HG02763 (cell line): Measurements from ENCODE around the gene ACOX2.

Experiments used
- ATAC-seq: cut with Tn5 transposase; IDR thresholded peaks from one replicate; pipeline ENCODE4 v1.9.1; 2021; ENCODE audit warnings: mild to moderate bottlenecking, moderate library complexity; ENCODE audit not compliant: unreplicated experiment

ACOX2 gene

DNA sequence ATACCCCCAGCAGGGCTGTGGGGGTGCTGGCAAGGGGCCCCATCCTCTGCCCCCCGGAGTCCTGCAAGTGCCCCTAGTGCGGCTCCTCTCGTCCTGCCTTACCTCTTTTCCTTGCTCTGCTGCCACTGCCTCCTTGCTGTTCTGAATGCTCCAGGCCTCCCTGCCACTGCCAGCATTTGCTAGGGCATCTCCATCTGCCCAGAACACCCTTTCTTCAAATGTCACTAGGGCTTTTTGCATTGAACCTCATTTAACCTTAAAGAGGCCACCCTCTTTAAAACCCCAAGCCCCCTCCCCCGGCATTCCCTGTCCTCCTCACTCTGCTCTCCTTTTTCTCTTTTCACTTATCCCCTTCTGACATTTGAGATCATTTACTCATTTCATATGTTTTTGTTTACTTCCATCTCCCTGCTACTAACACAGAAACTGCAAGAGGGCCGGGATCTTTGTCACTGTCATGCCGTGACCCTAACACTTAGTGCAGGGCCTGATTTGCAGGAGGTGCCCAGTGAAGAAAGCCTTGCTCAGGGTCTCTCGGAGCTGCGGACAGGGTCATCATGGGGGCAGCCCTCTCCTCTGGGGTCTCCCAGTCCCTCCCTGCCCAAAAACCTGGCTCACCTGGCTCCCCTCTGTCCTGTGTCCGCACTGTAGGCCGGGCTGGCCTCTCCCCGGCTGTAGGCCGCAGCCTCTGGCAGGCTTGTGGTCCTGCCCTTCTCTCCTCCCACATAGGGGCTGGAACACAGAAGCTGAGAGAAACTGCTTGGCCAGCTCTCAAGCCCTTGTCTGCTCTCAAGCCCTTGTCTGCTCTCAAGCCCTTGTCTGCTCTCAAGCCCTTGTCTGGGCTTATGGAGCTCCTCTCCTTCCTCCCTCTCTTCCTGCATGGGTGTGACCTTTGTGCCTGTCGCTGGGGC is at the start of gene ACOX2:
ACOX2 (minus strand) TSS at position 690 of the 911 bp plus-strand sequence. CDS start 2,084 bp downstream, outside the sequence.
- ATAC-seq, result no peak

GRCh38 chr3:58585994-58586393 is 49.0 kb upstream of the ACOX2 start:
- ATAC-seq, result no peak

DNA sequence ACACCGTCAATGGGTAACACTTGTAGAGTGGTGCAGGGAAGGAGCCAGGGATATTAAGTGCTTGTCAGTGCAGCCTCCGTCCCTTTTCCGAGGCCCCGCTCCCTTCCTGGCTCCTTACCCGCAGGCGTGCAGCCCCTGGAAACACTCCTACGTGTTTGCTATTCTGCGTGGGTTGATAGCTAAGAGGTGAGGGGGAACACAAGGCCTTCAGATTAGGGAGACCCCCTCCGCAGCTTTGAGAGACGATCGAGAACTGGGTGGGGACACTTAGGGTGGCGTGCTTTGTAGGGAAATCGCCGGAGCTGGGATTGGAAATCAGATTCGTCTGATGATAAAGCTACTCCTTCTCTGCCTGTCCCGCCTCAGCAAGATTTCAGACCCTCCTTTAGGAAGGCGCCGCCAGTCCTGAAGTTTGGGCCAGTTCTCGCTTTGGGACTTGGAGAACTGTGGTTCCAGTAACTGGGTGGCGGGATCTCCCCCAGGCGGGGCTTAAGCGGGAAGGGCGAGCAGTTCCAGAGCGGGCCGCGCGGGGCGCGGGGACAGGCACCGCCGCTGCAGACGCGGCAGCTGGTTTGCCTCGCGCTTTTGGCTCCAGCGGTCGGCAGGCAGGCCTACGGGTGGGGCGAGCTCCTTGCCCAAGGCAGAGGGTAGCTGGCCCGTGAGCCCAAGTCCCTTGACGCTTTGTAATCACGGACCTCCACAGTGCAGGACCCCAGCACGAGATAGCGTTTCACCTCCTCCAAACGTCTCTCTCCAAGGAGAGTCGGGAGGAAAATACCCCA is 48.2 kb upstream of the ACOX2 start:
- peak; percentile 89 for ATAC-seq

DNA sequence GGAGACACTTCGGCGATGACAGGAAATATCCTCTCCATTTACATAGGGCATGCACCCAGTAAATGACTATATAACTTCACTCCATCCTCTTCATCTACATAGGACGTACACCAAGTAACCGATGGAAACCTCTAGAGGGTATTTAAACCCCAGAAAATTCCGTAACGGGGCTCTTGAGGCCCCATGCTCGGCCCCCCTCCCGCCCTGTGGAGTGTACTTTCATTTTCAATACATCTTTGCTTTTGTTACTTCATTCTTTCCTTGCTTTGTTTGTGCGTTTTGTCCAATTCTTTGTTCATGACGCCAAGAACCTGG is 47.7 kb upstream of the ACOX2 start:
- no peak for ATAC-seq

DNA sequence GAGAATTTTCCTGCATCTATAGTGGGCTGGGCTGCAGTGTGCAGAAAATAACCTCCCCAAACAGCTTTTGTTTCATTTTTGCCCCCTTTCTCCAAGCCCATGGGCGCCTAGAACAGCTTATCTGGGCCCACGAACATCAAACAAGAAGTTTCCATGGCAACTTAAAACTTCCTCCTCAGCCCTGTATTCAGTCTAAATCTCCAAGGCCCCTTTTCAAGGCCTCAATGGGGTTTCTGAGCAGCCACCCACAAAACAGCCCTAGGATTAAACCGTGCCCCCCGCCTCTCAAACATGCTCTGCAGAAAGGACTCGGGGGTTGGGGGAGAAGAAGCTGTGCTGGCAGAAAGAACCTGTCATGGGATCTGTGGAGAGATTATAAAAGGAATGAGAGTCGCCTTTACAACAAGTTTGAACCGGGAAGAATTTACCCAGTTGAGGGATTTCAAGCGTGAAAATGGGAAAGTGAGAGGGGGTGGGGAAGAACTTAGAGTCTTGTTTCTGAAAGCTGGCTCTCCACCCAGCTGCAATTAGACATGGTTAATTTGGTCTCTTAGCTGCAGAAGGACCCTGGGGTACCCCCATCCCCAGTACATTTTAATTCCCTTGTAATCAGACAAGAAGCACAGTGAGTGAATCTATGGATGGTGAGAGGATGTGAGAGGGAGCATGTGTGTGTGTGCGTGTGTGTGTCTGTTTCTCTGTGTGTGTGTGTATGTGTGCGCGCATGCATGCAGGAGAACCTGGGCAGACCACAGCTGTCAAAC is 44.5 kb upstream of the ACOX2 start:
- ATAC-seq, result no peak

- no peak for ATAC-seq
These were observed 43.9 kb upstream of the ACOX2 start for GRCh38 chr3:58580826-58581327.

GRCh38 chr3:58578873-58579272 is 41.9 kb upstream of the ACOX2 start:
- ATAC-seq, result no peak

GRCh38 chr3:58577269-58577821 is 40.4 kb upstream of the ACOX2 start, which contains the start of gene FAM107A:
Gene FAM107A (minus strand): TSS chr3:58577391. CDS start chr3:58569860, 7,531 bp downstream.
- no peak for ATAC-seq

DNA sequence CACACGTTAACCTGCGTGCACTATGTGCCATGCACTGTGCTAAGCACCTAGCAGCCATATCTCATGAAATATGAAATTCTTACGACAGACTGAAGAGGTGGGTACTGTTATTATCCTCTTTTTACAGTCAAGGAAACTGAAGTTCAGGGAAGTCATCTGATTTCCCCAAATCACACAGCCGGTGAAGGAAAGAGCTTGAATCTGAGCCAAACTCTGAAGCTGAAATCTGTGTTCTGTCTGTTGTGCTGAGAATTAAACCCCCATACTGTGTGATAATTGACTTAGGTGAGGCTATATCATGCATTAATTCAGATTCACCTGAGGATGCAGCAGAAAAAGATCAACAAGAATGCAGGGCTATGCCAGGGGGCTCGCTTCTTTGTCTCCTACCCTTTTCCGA is 39.7 kb upstream of the ACOX2 start:
- no peak for ATAC-seq

DNA sequence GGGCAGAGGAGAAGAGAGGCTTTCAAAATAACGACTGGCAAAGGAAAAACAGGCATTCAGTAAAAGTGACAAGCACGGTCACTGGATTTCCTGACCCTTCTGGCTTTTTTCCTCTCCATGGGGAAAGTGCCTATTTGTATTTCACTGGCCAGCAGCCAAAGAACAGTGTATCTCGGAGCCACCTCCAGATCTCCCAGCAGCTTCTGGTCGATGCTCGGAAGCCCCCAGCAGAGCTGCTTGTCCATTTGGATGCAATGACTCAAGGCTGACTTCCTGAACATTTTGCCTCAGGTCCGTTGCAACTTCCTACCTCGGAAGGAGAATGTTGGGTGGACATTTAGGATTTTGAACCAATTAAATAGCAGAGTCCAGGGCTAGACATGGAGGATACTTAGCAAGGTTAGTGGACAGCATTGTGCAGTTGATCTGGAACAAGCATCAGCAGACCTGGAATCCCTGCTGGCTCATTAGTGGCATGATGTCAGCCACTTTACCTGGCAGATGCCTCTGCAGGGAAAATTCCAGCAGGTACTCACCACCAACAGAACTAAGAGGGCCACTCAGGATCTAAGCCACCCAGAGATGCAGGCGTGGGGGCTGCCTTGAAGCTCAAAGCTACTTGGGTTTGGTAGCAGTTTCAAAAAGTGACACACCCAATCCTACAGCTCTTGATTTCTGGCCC is 39.1 kb upstream of the ACOX2 start:
- no peak for ATAC-seq

DNA sequence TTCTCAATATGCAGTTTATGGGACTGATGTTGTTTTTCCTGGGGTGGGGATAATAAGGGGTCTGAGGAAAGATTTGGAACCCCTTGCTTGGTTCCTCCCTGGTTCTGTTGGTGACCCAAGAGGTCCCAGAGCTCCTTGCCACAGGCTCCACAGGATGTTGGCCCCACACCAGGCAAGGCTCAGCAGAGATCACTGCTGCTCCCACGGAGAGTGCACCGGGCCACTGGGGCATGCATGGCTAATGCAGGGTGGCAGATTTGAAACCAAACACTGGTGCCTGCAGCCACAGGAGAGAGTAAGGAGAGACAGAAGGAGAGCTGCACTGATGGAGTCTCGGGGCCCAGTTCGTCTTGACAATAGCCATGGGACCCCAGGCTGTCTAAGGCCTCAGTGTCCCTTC is 37.7 kb upstream of the ACOX2 start:
- no peak for ATAC-seq

DNA sequence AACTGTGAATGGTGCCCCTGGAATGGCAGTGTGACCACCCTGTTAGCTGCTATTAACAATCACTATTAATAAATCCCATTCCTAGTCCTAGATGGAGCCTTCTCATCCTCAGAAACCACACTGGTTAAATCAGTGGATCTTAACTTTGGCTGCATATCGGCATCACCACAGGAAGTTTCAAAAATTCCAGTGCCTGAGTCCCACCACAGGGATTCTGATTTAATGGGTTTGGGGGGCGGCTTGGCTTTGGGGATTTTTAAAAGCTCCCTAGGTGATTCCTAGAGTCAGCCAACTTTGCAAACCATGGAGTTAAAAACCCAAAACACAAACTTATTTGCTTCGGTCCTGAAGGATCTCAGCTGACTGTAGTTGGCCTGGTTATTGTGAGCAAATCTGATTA is 37.1 kb upstream of the ACOX2 start:
- no peak for ATAC-seq

DNA sequence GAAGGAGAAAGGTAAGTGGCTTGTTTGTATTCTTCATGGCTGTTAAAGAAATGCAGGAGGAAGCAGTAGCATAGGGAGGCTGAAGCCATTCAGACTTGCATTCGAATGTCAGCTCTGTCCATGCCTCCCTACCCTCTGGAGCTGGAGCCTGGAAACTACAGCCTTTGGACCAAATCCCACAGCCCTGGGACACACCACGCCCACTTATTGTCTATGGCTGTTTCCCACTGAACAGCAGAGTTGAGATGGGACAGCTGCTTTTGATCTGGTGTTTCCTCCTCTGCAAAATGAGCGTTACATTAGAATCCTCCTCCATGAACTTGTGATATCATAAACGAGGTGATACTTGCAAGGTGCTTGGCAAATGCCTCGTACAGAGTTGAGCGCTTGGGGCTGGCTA is 36.6 kb upstream of the ACOX2 start:
- ATAC-seq, result no peak

DNA sequence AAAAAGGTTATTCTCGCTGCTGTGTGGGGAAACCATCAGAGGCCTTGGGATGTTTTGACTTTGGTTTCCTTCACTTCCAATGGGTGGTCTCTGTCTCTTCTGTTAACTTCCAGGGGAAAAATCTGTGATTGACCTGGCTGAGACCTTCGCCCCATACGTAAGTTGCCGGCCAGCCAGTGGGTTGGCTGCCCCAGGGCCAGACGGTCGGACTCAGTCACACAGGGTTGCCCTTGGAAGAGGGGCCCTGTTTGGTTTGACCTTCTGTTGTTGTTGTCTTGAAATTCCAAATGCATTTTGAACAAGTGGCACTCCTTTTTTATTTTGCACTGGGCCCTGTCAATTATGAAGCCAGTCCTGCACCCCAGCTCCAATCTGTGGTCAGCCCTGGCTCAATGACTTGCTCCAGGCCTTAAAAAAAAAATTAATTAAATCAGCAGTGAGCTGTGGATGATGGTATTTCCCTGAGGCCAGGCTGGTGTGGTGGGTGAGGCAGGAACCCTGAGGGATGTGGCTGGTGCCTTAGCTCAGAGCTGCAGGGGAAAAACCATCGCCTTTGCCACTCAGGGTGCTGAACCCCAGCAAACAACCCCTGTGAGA is 35.7 kb upstream of the ACOX2 start:
- no peak for ATAC-seq

- no peak for ATAC-seq
These were observed 35.1 kb upstream of the ACOX2 start for GRCh38 chr3:58572013-58572633.

DNA sequence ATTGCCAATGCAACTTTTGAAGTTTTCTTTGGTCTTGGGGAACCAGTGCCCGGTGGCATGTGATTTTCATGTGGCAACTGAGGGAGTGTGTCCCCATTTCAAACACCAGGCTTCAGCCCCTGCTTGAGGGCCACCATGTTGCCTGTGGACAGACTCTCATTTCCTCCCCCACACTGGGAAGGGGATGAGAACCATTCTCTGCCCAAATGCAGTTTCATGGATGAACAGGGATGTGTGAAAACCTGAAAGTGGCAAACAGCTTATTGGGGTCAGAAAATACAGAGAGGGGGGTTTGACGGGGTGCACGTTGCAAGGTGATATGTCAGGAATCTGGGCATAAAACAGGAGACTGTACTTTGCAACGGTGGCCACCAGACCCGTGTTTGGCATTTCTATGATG is 33.9 kb upstream of the ACOX2 start:
- ATAC-seq, result no peak

- no peak for ATAC-seq
These were observed 32.5 kb upstream of the ACOX2 start for GRCh38 chr3:58569287-58570001.

DNA sequence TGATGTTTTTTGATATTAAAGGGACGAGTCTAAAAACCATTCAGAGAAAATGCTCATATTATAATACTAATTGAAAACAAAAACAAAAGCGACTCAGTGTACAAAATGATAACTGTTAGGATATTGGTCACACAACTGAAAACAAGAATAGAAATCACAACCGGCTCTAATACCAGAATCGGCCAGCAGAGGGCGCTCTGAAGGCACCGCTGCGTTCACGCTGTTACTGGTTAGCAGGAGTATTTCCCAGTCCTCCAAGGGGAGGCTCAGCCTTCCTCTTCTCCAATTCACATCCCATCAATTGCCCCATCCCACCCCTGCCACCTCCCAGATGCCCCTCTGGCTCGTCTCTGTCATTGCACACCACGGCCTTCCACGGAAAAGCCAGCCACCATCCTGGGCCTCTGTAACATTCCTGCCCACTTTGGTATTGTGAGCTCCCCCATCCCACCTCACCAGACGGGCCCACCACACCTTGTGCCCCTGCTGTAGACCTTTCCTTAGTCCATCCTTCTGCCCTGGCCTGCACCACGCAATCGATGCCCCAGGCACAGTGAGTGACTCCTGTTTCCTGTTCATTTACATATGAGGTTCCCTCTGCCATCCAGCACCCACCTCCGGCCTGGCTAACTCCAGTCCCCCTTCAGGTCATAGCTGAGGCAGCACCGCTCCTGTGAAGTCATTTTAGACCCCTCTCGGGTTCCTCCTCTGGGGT is 31.7 kb upstream of the ACOX2 start:
- no peak for ATAC-seq
